ENCODE data around the gene ERFL.
A peak's percentile ranks its signal among the peaks of the same experiment; 100 is the strongest.

Gene ERFL

DNA sequence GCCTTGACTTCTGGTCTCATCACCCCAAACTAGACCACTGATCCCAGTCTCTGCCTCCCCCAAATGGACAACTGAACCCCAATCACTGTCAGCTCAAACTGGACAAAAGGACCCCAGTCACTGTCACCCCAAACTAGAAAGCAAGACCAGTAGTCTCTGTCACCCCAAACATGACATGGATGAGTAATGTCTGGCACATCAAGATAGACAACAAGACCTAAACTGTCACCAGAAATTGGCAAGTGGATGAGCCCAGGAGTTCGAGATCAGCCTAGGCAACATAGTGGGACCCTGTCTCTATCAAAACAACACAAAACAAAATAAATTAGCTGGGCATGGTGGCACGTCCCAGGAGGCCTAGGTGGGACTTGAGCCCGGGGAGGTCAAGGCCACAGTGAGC, 18.8 kb upstream of the ERFL start:
- TF ChIP-seq SPI1 (IDR thresholded peaks at IDR 0.05; ENCODE audit: borderline replicate concordance, low read depth) (no peak), POLR2AphosphoS5 (IDR thresholded peaks at IDR 0.05; ENCODE audit: low read depth) (no peak), GABPA (IDR thresholded peaks at IDR 0.05; ENCODE audit: low read depth) (no peak)
- TF ChIP-seq, protein P1, sequence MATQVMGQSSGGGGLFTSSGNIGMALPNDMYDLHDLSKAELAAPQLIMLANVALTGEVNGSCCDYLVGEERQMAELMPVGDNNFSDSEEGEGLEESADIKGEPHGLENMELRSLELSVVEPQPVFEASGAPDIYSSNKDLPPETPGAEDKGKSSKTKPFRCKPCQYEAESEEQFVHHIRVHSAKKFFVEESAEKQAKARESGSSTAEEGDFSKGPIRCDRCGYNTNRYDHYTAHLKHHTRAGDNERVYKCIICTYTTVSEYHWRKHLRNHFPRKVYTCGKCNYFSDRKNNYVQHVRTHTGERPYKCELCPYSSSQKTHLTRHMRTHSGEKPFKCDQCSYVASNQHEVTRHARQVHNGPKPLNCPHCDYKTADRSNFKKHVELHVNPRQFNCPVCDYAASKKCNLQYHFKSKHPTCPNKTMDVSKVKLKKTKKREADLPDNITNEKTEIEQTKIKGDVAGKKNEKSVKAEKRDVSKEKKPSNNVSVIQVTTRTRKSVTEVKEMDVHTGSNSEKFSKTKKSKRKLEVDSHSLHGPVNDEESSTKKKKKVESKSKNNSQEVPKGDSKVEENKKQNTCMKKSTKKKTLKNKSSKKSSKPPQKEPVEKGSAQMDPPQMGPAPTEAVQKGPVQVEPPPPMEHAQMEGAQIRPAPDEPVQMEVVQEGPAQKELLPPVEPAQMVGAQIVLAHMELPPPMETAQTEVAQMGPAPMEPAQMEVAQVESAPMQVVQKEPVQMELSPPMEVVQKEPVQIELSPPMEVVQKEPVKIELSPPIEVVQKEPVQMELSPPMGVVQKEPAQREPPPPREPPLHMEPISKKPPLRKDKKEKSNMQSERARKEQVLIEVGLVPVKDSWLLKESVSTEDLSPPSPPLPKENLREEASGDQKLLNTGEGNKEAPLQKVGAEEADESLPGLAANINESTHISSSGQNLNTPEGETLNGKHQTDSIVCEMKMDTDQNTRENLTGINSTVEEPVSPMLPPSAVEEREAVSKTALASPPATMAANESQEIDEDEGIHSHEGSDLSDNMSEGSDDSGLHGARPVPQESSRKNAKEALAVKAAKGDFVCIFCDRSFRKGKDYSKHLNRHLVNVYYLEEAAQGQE (IDR thresholded peaks at IDR 0.05; ENCODE audit: insufficient replicate concordance, low read depth): no peak
- TF ChIP-seq, protein P2, sequence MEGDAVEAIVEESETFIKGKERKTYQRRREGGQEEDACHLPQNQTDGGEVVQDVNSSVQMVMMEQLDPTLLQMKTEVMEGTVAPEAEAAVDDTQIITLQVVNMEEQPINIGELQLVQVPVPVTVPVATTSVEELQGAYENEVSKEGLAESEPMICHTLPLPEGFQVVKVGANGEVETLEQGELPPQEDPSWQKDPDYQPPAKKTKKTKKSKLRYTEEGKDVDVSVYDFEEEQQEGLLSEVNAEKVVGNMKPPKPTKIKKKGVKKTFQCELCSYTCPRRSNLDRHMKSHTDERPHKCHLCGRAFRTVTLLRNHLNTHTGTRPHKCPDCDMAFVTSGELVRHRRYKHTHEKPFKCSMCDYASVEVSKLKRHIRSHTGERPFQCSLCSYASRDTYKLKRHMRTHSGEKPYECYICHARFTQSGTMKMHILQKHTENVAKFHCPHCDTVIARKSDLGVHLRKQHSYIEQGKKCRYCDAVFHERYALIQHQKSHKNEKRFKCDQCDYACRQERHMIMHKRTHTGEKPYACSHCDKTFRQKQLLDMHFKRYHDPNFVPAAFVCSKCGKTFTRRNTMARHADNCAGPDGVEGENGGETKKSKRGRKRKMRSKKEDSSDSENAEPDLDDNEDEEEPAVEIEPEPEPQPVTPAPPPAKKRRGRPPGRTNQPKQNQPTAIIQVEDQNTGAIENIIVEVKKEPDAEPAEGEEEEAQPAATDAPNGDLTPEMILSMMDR (IDR thresholded peaks at IDR 0.05; ENCODE audit: insufficient read depth, low read length): no peak
- H3K27ac ChIP-seq (replicated peaks): no peak overlapping the region
- no peak overlapping the region for H3K4me3 ChIP-seq (replicated peaks; ENCODE audit: insufficient read depth, low read length)
- DNase-seq (ENCODE audit: low read depth in 1 of 2, low spot score in 1 of 2): no peak
- H3K27me3 ChIP-seq (ENCODE audit: insufficient read depth, poor library complexity, severe bottlenecking): no peaks in the 10 kb centered on the region

DNA sequence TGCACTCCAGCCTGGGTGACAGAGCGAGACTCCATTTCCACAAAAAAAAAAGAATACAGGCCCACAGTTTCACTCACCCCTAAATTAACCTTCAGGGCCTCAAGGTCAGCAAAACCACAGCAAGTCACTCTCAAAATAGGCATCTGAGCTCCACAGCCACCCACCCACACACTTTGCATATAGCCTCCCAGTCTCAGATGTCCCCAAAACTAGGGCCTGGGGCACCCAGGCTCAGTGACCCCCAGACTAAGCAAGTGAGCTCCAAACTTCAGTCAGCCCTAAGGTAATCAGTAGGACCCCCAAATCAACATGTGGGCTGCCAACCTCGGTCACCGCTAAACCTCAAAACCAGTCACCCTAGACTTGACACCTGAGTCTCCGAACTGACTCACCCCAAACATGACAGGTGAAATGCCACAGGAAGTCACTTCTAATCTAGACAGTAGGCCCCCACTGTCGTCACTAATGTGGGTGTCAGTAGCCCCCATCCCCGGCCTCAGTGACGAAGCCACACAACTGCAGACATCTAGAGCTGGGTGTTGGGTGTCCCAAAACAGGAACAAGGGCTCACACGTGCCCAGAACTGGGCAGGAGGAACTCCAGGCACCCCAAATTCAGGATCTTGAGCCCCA, 17.0 kb upstream of the ERFL start:
- H3K4me3 ChIP-seq (replicated peaks; ENCODE audit: insufficient read depth, low read length): no peak overlapping the region
- TF ChIP-seq GABPA (IDR thresholded peaks at IDR 0.05; ENCODE audit: low read depth) (no peak), POLR2AphosphoS5 (IDR thresholded peaks at IDR 0.05; ENCODE audit: low read depth) (no peak), SPI1 (IDR thresholded peaks at IDR 0.05; ENCODE audit: borderline replicate concordance, low read depth) (peak; percentile 20; the same call in 1 of the 2 replicates)
- TF ChIP-seq, protein P1 (IDR thresholded peaks at IDR 0.05; ENCODE audit: insufficient replicate concordance, low read depth): no peak
- TF ChIP-seq, protein P2 (IDR thresholded peaks at IDR 0.05; ENCODE audit: insufficient read depth, low read length): no peak
- peak in 1 of 2 experiments; percentile 32 for DNase-seq (ENCODE audit: low read depth in 1 of 2, low spot score in 1 of 2)
- no peak overlapping the region for H3K27ac ChIP-seq (replicated peaks)
- H3K27me3 ChIP-seq (ENCODE audit: insufficient read depth, poor library complexity, severe bottlenecking): peaks cover 3% of the 10 kb centered on the region

DNA sequence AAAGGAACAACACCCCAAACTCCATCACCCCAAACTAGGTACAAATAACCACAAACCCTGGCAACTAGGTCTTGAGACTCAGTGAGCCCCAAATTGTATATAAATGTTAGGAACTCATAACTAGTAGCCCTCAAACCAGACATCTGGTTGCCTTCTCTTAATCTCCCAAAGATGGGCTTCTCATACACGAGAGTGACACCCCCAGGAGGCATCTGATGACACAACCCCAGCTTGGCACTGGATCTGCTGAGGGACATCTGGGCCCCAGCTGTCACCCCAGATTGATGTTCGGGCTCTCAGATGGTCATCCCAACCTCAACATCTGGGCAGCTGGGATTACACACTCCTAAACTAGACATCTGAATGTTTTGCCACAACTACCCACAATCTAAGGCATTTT, 16.1 kb upstream of the ERFL start:
- TF ChIP-seq POLR2AphosphoS5 (IDR thresholded peaks at IDR 0.05; ENCODE audit: low read depth): no peak
- TF ChIP-seq, protein P1 (IDR thresholded peaks at IDR 0.05; ENCODE audit: insufficient replicate concordance, low read depth): no peak
- no peak for TF ChIP-seq GABPA (IDR thresholded peaks at IDR 0.05; ENCODE audit: low read depth)
- TF ChIP-seq SPI1 (IDR thresholded peaks at IDR 0.05; ENCODE audit: borderline replicate concordance, low read depth): no peak
- TF ChIP-seq, protein P2 (IDR thresholded peaks at IDR 0.05; ENCODE audit: insufficient read depth, low read length): no peak
- H3K27ac ChIP-seq (replicated peaks): no peak overlapping the region
- no peak for DNase-seq (ENCODE audit: low read depth in 1 of 2, low spot score in 1 of 2)

More for the DNA sequence above, 16.1 kb upstream of the ERFL start:
- H3K27me3 ChIP-seq (ENCODE audit: insufficient read depth, poor library complexity, severe bottlenecking): peaks cover 7% of the 10 kb centered on the region
- H3K4me3 ChIP-seq (replicated peaks; ENCODE audit: insufficient read depth, low read length): no peak overlapping the region
